Cardiac muscle cell (in vitro differentiated cells and primary cell): Measurements from ENCODE around the gene ABI3BP. TPM values are rescaled to one million over a fixed set of nuclear protein-coding genes. Genes with fewer than 3 reads are reported as not detected.

Source experiments
- DNase-seq, 2 donors: peaks; one replicate each; pipeline versions ENCODE4 v3.0.0 to v3.0.0-alpha.2; 2010 to 2017; ENCODE audit warnings: low read depth in 1 of 2, low spot score in 1 of 2
- H3K27ac ChIP-seq: fragments of 200-600 bp; sonication (generic); 2 replicates; pipeline ENCODE4 v1.5.1; 2016
- H3K27me3 ChIP-seq: fragments of 200-600 bp; sonication (generic); 2 replicates; pipeline ENCODE4 v1.6.0; 2016; ENCODE audit warnings: control low read depth
- H3K36me3 ChIP-seq: fragments of 200-600 bp; sonication (generic); 2 replicates; pipeline ENCODE4 v1.5.1; 2016; ENCODE audit warnings: control low read depth
- H3K4me1 ChIP-seq: fragments of 200-600 bp; sonication (generic); 2 replicates; pipeline ENCODE4 v1.8.1; 2017; ENCODE audit warnings: low read depth, mild to moderate bottlenecking, mixed run types
- H3K4me3 ChIP-seq: fragments of 200-600 bp; sonication (generic); 2 replicates; pipeline ENCODE4 v1.5.1; 2016; ENCODE audit warnings: mild to moderate bottlenecking
- H3K9me3 ChIP-seq: fragments of 200-600 bp; sonication (generic); 2 replicates; pipeline ENCODE4 v1.5.1; 2017; ENCODE audit warnings: low read depth, mild to moderate bottlenecking, control low read depth
- polyA plus RNA-seq: library from polyadenylated mRNA; unstranded; fragments of >200 nt; fragmentation: Nextera tagmentation; extraction: Ambion mirVana; gene quantifications from 2 replicates; pipeline ENCODE4 v1.2.1, GENCODE V29; 2016
- total RNA-seq: library from RNA; depleted of rRNA; stranded (reverse); fragments of >200 nt; gene quantifications from 2 replicates; pipeline ENCODE4 v1.2.3, GENCODE V29; 2016
- TF ChIP-seq, protein P1 (sequence below): IDR thresholded peaks from 2 replicates; pipeline ENCODE4 v1.5.1; 2012; ENCODE audit warnings: low read depth, mild to moderate bottlenecking, low read length

ABI3BP gene
- total and polyA plus RNA-seq, 2 experiments from 2014 or later: 0.54 to 0.92 TPM

- Histone ChIP-seq H3K36me3 (peaks cover 63% of the 10 kb centered on the region), H3K9me3 (no peaks in the 10 kb centered on the region), H3K27ac (no peak overlapping the region), H3K27me3 (no peaks in the 10 kb centered on the region), H3K4me1 (peaks cover 64% of the 10 kb centered on the region), H3K4me3 (peak overlapping the region; percentile 0)
- DNase-seq: no peak
- TF ChIP-seq, protein P1, sequence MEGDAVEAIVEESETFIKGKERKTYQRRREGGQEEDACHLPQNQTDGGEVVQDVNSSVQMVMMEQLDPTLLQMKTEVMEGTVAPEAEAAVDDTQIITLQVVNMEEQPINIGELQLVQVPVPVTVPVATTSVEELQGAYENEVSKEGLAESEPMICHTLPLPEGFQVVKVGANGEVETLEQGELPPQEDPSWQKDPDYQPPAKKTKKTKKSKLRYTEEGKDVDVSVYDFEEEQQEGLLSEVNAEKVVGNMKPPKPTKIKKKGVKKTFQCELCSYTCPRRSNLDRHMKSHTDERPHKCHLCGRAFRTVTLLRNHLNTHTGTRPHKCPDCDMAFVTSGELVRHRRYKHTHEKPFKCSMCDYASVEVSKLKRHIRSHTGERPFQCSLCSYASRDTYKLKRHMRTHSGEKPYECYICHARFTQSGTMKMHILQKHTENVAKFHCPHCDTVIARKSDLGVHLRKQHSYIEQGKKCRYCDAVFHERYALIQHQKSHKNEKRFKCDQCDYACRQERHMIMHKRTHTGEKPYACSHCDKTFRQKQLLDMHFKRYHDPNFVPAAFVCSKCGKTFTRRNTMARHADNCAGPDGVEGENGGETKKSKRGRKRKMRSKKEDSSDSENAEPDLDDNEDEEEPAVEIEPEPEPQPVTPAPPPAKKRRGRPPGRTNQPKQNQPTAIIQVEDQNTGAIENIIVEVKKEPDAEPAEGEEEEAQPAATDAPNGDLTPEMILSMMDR: no peak
Observed at GRCh38 chr3:100717637-100718487, 275.4 kb downstream of the ABI3BP start.

DNA sequence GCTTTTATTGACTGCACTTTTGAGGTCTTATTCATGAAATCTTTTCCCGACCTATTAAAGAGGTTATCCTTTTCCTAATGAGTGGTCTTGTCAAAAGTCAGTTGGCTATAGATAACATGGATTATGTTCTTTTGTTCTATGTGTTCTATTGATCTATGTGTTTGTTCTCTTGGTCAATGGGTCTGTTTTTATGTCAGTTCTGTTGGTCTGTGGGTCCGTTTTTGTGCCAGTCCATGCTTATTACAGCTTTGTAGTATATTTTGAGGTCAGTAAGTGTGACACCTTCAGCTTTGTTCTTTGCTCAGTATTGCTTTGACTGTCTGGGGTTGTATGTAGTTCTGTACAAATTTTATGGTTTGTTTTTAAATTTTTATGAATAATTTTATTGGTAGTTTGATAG lies 276.2 kb downstream of the ABI3BP start:
- Histone ChIP-seq H3K4me3 (peak overlapping the region; percentile 0), H3K4me1 (peaks cover 72% of the 10 kb centered on the region), H3K36me3 (peaks cover 55% of the 10 kb centered on the region), H3K27ac (peak overlapping the region; percentile 17), H3K27me3 (no peaks in the 10 kb centered on the region), H3K9me3 (no peaks in the 10 kb centered on the region)
- TF ChIP-seq, protein P1: no peak
- no peak for DNase-seq

GRCh38 chr3:100715176-100715575 lies 278.0 kb downstream of the ABI3BP start:
- Histone ChIP-seq H3K4me3 (peak overlapping the region; percentile 4), H3K27me3 (no peaks in the 10 kb centered on the region), H3K4me1 (peaks cover 80% of the 10 kb centered on the region), H3K36me3 (peaks cover 43% of the 10 kb centered on the region), H3K27ac (peak overlapping the region; percentile 62), H3K9me3 (no peaks in the 10 kb centered on the region)
- DNase-seq: peak in 1 of 2 donors; percentile 33
- TF ChIP-seq, protein P1: no peak

- H3K4me3 ChIP-seq: peak overlapping the region; percentile 51
Observed at GRCh38 chr3:100710261-100710968, 282.8 kb downstream of the ABI3BP start.

GRCh38 chr3:100709842-100710260 lies 283.4 kb downstream of the ABI3BP start:
- Histone ChIP-seq H3K4me1 (peaks cover 55% of the 10 kb centered on the region), H3K27ac (peak overlapping the region; percentile 97), H3K4me3 (peak overlapping the region; percentile 51), H3K27me3 (no peaks in the 10 kb centered on the region), H3K9me3 (no peaks in the 10 kb centered on the region), H3K36me3 (peaks cover 17% of the 10 kb centered on the region)
- TF ChIP-seq, protein P1: no peak
- DNase-seq: peak; percentile 49 to 92

More at GRCh38 chr3:100710261-100710968, 282.8 kb downstream of the ABI3BP start:
- H3K4me1 ChIP-seq: peaks cover 61% of the 10 kb centered on the region
- H3K36me3 ChIP-seq: peaks cover 22% of the 10 kb centered on the region
- peak overlapping the region; percentile 97 for H3K27ac ChIP-seq
- TF ChIP-seq, protein P1: peak; percentile 48
- H3K27me3 ChIP-seq: no peaks in the 10 kb centered on the region
- H3K9me3 ChIP-seq: no peaks in the 10 kb centered on the region
- peak; percentile 69 to 70 for DNase-seq
